Uterus (tissue), 2 donors: ENCODE data around the gene PTPRM.

ENCODE experiments used
- CTCF ChIP-seq, 4 experiments: fragments of 200-600 bp in 2 of 4; fragments of 450-650 bp in 2 of 4; sonication (generic) in 2 of 4; IDR thresholded peaks; one replicate each; pipeline ENCODE4 v1.5.1; 2016 to 2019; ENCODE audit warnings: antibody characterized with exemption in 4 of 4, mild to moderate bottlenecking in 2 of 4, moderate library complexity in 1 of 4
- POLR2A ChIP-seq, 2 donors: fragments of 450-650 bp; IDR thresholded peaks; one replicate each; pipeline ENCODE4 v1.6.1; 2016; ENCODE audit warnings: antibody characterized with exemption in 2 of 2, mild to moderate bottlenecking in 1 of 2, moderate library complexity in 1 of 2

- no peak for TF ChIP-seq CTCF (IDR thresholded peaks at IDR 0.05)
- no peak for TF ChIP-seq POLR2A (IDR thresholded peaks at IDR 0.05)
These were observed 439.9 kb downstream of the PTPRM start for GRCh38 chr18:8006979-8007378.
